H9 (cell line): Measurements from ENCODE around the gene MOB3A. TPM values are rescaled to one million over a fixed set of nuclear protein-coding genes. Genes with fewer than 3 reads are reported as not detected.

Experiments used
- DNase-seq: peaks from one replicate; pipeline ENCODE4 v3.0.0-alpha.2; 2017
- H2AFZ ChIP-seq: one replicate; pipeline ENCODE4 v1.6.1; 2013; ENCODE audit warnings: mild to moderate bottlenecking, low read length, control low read depth, moderate library complexity
- H2AK5ac ChIP-seq: 2 replicates; pipeline ENCODE4 v1.6.1; 2013; ENCODE audit warnings: low read length, control low read depth, mixed read lengths; ENCODE audit not compliant: insufficient read length
- H2BK120ac ChIP-seq: one replicate; pipeline ENCODE4 v1.6.1; 2013; ENCODE audit warnings: low read depth, mild to moderate bottlenecking, low read length, control low read depth, inconsistent platforms; ENCODE audit not compliant: poor library complexity, severe bottlenecking
- H2BK12ac ChIP-seq: 2 replicates; pipeline ENCODE4 v1.6.1; 2013; ENCODE audit warnings: low read length, control low read depth, mixed read lengths, low read depth; ENCODE audit not compliant: insufficient read length
- H2BK15ac ChIP-seq: 2 replicates; pipeline ENCODE4 v1.6.1; 2013; ENCODE audit warnings: low read depth, low read length, control low read depth
- H2BK20ac ChIP-seq: one replicate; pipeline ENCODE4 v1.6.1; 2013; ENCODE audit warnings: low read depth, mild to moderate bottlenecking, low read length, control low read depth, inconsistent platforms; ENCODE audit not compliant: poor library complexity, severe bottlenecking
- H2BK5ac ChIP-seq: 2 replicates; pipeline ENCODE4 v1.6.1; 2013; ENCODE audit warnings: low read length, control low read depth, mixed read lengths; ENCODE audit not compliant: insufficient read length
- H3K14ac ChIP-seq: 2 replicates; pipeline ENCODE4 v1.6.1; 2013; ENCODE audit warnings: low read length, control low read depth; ENCODE audit not compliant: insufficient read depth
- H3K18ac ChIP-seq: 2 replicates; pipeline ENCODE4 v1.6.1; 2013; ENCODE audit warnings: low read depth, mild to moderate bottlenecking, mixed read lengths, low read length, control low read depth; ENCODE audit not compliant: insufficient read length
- H3K23ac ChIP-seq: 2 replicates; pipeline ENCODE4 v1.6.1; 2013; ENCODE audit warnings: low read length, control low read depth, mixed read lengths, low read depth; ENCODE audit not compliant: insufficient read length
- H3K23me2 ChIP-seq: 2 replicates; pipeline ENCODE4 v1.6.1; 2013; ENCODE audit warnings: low read depth, mild to moderate bottlenecking, mixed read lengths, low read length, control low read depth; ENCODE audit not compliant: insufficient read length, poor library complexity, severe bottlenecking
- H3K27ac ChIP-seq: 2 replicates; pipeline ENCODE4 v1.5.1; 2013; ENCODE audit warnings: low read length, control low read depth, mixed read lengths, low read depth; ENCODE audit not compliant: insufficient read length
- H3K27me3 ChIP-seq: 2 replicates; pipeline ENCODE4 v1.6.1; 2013; ENCODE audit warnings: low read length, control low read depth, inconsistent platforms; ENCODE audit not compliant: insufficient read depth
- H3K4ac ChIP-seq: 2 replicates; pipeline ENCODE4 v1.6.1; 2013; ENCODE audit warnings: low read depth, mild to moderate bottlenecking, control low read depth, inconsistent platforms, low read length, moderate library complexity
- H3K4me1 ChIP-seq: 2 replicates; pipeline ENCODE4 v1.6.1; 2013; ENCODE audit warnings: low read length, control low read depth, inconsistent platforms; ENCODE audit not compliant: insufficient read depth
- H3K4me2 ChIP-seq: 2 replicates; pipeline ENCODE4 v1.6.1; 2013; ENCODE audit warnings: low read length, control low read depth, mixed read lengths; ENCODE audit not compliant: insufficient read length, insufficient read depth
- H3K56ac ChIP-seq: 2 replicates; pipeline ENCODE4 v1.6.1; 2013; ENCODE audit warnings: low read depth, mild to moderate bottlenecking, mixed read lengths, low read length, control low read depth; ENCODE audit not compliant: insufficient read length
- H3K79me1 ChIP-seq: 2 replicates; pipeline ENCODE4 v1.6.1; 2013; ENCODE audit warnings: low read depth, mild to moderate bottlenecking, moderate library complexity, low read length, control low read depth, inconsistent platforms; ENCODE audit not compliant: insufficient read depth, poor library complexity, severe bottlenecking
- H3K79me2 ChIP-seq: 2 replicates; pipeline ENCODE4 v1.6.1; 2013; ENCODE audit warnings: low read length, control low read depth, inconsistent platforms; ENCODE audit not compliant: insufficient read depth
- H3K9ac ChIP-seq: 2 replicates; pipeline ENCODE4 v1.6.1; 2013; ENCODE audit warnings: low read length, control low read depth, mixed read lengths; ENCODE audit not compliant: insufficient read length; ENCODE audit errors: extremely low read depth
- H3K9me3 ChIP-seq: one replicate; pipeline ENCODE4 v1.6.1; 2013; ENCODE audit warnings: low read depth, low read length, inconsistent platforms; ENCODE audit not compliant: control insufficient read depth
- H3T11ph ChIP-seq: one replicate; pipeline ENCODE4 v1.6.1; 2013; ENCODE audit warnings: mild to moderate bottlenecking, low read length, control low read depth, inconsistent platforms
- H4K20me1 ChIP-seq: one replicate; pipeline ENCODE4 v1.6.1; 2013; ENCODE audit not compliant: control insufficient read depth, insufficient read length, insufficient read depth
- H4K5ac ChIP-seq: 2 replicates; pipeline ENCODE4 v1.6.1; 2013; ENCODE audit warnings: low read depth, mild to moderate bottlenecking, mixed read lengths, low read length, control low read depth; ENCODE audit not compliant: insufficient read length
- H4K8ac ChIP-seq: replicated peaks from 2 replicates; pipeline ENCODE4 v1.6.1; 2013; ENCODE audit warnings: low read length, control low read depth, mixed read lengths, low read depth; ENCODE audit not compliant: insufficient read length
- H4K91ac ChIP-seq: 2 replicates; pipeline ENCODE4 v1.6.1; 2013; ENCODE audit warnings: low read depth, mild to moderate bottlenecking, moderate library complexity, mixed read lengths, low read length, control low read depth; ENCODE audit not compliant: insufficient read length
- H3K27ac Mint-ChIP-seq, 3 experiments: 2 replicates in 2 of 3; 3 replicates in 1 of 3; pipeline ENCODE4 v1.8.0; 2020 to 2021; ENCODE audit warnings: mixed read lengths in 3 of 3, mild to moderate bottlenecking in 1 of 3, moderate library complexity in 1 of 3
- H3K27me3 Mint-ChIP-seq: 2 replicates; pipeline ENCODE4 v1.8.0; 2021; ENCODE audit warnings: low read depth, mild to moderate bottlenecking, moderate library complexity, mixed read lengths
- H3K36me3 Mint-ChIP-seq, 3 experiments: 2 replicates in 2 of 3; 3 replicates in 1 of 3; pipeline ENCODE4 v1.8.0; 2020 to 2021; ENCODE audit warnings: low read depth in 3 of 3, mixed read lengths in 3 of 3; ENCODE audit not compliant: insufficient read depth in 1 of 3
- H3K4me1 Mint-ChIP-seq, 2 experiments: 2 replicates each; pipeline ENCODE4 v1.8.0; 2020; ENCODE audit warnings: mixed read lengths in 2 of 2
- H3K4me3 Mint-ChIP-seq, 2 experiments: 2 replicates in 1 of 2; 3 replicates in 1 of 2; pipeline ENCODE4 v1.8.0; 2020 to 2021; ENCODE audit warnings: mild to moderate bottlenecking in 2 of 2, mixed read lengths in 2 of 2, moderate library complexity in 1 of 2
- H3K9me3 Mint-ChIP-seq, 2 experiments: 2 replicates in 1 of 2; 3 replicates in 1 of 2; pipeline ENCODE4 v1.8.0; 2020; ENCODE audit warnings: mild to moderate bottlenecking in 2 of 2, mixed read lengths in 2 of 2, moderate library complexity in 1 of 2
- CTCF ChIP-seq: fragments of 200-600 bp; sonication (generic); conservative IDR thresholded peaks from 3 replicates; pipeline ENCODE4 v1.8.0; 2021; ENCODE audit warnings: antibody characterized with exemption, mild to moderate bottlenecking
- WGBS: extraction: QIAGEN DNeasy Blood & Tissue Kit; methylation state at CpG from one replicate; pipeline ENCODE4 v1.1.7; 2013; ENCODE audit warnings: missing lambda C conversion rate, low lambda C conversion rate, mixed read lengths; ENCODE audit not compliant: insufficient read length; ENCODE audit errors: extremely low coverage; 5-methylcytosine and 5-hydroxymethylcytosine counted together
- total RNA-seq: library from RNA; stranded (reverse); gene quantifications from 2 replicates; pipeline ENCODE4 v1.2.1, GENCODE V29; 2021

The MOB3A gene
- total RNA-seq, 1 experiment from 2014 or later = 11.5 TPM

DNA sequence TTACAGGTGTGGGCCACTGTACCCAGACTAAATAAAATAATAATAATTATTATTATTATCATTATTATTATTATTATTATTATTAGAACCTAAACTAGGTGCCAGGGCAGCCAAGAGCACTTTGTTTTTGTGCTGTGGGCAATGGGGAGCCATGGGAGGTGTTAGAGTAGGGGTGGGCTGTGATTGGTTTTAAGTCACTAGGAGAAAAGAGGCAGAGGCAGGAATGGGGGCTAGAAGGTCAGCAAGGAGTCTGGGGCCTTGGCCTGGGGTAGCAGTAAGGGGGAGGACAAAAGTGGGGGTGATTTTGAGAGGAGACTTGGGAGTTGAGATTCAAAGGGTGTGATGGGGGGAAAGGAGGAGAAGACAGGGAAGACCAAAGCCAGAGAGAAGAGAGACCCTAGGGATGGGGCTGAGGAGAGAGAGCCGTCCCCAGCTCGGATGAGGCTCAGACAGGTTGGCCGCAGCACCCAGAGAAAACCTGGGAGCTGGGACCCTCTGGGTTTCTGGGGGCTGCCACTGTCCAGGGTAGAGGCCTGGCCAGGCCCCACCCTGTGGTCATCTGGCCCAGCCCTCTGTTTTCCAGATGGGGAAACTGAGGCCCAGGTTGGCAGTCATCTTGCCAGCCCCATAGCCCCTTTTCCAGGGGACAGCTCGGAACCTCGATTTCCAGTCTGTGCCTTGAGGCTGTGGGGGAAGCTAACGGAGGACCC, 62.9 kb downstream of the MOB3A start:
- no peak overlapping the region for H3K56ac ChIP-seq
- H4K20me1 ChIP-seq = no peaks in the 10 kb centered on the region
- H3T11ph ChIP-seq = no peak overlapping the region
- no peak for TF ChIP-seq CTCF
- H3K9ac ChIP-seq = no peak overlapping the region
- Mint-ChIP-seq H3K9me3 (peaks cover 6 to 13% of the 10 kb centered on the region in 2 experiments; a peak in 4 of 5 replicates), H3K4me1 (peaks cover 12 to 34% of the 10 kb centered on the region in 2 experiments), H3K36me3 (peaks cover 0 to 9% (median 4%) of the 10 kb centered on the region in 3 experiments; a peak in 3 of 7 replicates), H3K27ac (0 out of 7 replicates have a peak overlapping the region, but pooled peaks of 1 of the 3 experiments have one; percentile 37), H3K27me3 (no peaks in the 10 kb centered on the region; the same call in 1 of the 2 replicates), H3K4me3 (no peak overlapping the region)
- H4K8ac ChIP-seq = no peak overlapping the region
- no CpG with 5 or more reads among the region's 6 CpGs for WGBS
- no peaks in the 10 kb centered on the region for H3K79me2 ChIP-seq
- no peak overlapping the region for H3K4me2 ChIP-seq
- H4K91ac ChIP-seq = no peak overlapping the region
- H3K79me1 ChIP-seq = no peaks in the 10 kb centered on the region
- H2BK120ac ChIP-seq = no peak overlapping the region
- H3K27ac ChIP-seq = no peak overlapping the region
- DNase-seq = no peak
- H2AFZ ChIP-seq = no peak overlapping the region
- H3K27me3 ChIP-seq = no peaks in the 10 kb centered on the region
- no peaks in the 10 kb centered on the region for H3K23me2 ChIP-seq
- H3K4me1 ChIP-seq = no peaks in the 10 kb centered on the region; the same call in 1 of the 2 replicates
- H2BK12ac ChIP-seq = no peak overlapping the region
- no peak overlapping the region for H3K4ac ChIP-seq
- no peaks in the 10 kb centered on the region for H3K9me3 ChIP-seq
- no peak overlapping the region for H3K14ac ChIP-seq
- no peak overlapping the region for H2BK5ac ChIP-seq
- no peak overlapping the region for H3K18ac ChIP-seq
- H3K23ac ChIP-seq = no peak overlapping the region
- no peak overlapping the region for H2AK5ac ChIP-seq
- no peak overlapping the region for H4K5ac ChIP-seq
- no peak overlapping the region for H2BK15ac ChIP-seq
- H2BK20ac ChIP-seq = no peak overlapping the region
